BJ (cell line): ENCODE data around the gene F5. TPM values are rescaled to one million over a fixed set of nuclear protein-coding genes. Genes with fewer than 3 reads are reported as not detected.

Experiments used
- CTCF ChIA-PET: fragments of 350-600 bp; formaldehyde crosslinking; extraction: SDS; loops from one replicate; lab custom pipeline; 2021; ENCODE audit warnings: antibody characterized with exemption, inconsistent platforms; lab: Yijun Ruan, JAX
- POLR2A ChIA-PET: fragments of 300-600 bp; sonication (Branson Sonifier 250); formaldehyde crosslinking; extraction: SDS; loops from one replicate; lab custom pipeline; 2021; ENCODE audit warnings: antibody characterized with exemption; lab: Charles Lee
- DNase-seq: peaks from one replicate; pipeline ENCODE4 v3.0.0-alpha.2; 2011; ENCODE audit warnings: low read depth
- H3K27me3 ChIP-seq: 2 replicates; pipeline ENCODE4 v1.6.0; 2011; ENCODE audit warnings: low read length; ENCODE audit not compliant: control insufficient read depth, insufficient read depth
- H3K36me3 ChIP-seq: 2 replicates; pipeline ENCODE4 v1.5.1; 2011; ENCODE audit warnings: low read length; ENCODE audit not compliant: control insufficient read depth, insufficient read depth
- H3K4me3 ChIP-seq: 2 replicates; pipeline ENCODE4 v1.5.1; 2011; ENCODE audit warnings: low read depth, mild to moderate bottlenecking, control low read depth, low read length
- polyA plus RNA-seq: library from polyadenylated mRNA; depleted of rRNA; stranded (reverse); fragments of >200 nt; gene quantifications from 2 replicates; pipeline ENCODE4 v1.2.3, GENCODE V29; 2011
- TF ChIP-seq, protein P1 (sequence below): IDR thresholded peaks from 2 replicates; pipeline ENCODE4 v1.5.1; 2011; ENCODE audit warnings: low read depth, mild to moderate bottlenecking, control low read depth, inconsistent platforms, low read length, moderate library complexity; ENCODE audit not compliant: insufficient read depth

The F5 gene
- polyA plus RNA-seq, 1 experiment = not detected

- Histone ChIP-seq H3K4me3 (no peak overlapping the region), H3K36me3 (no peaks in the 10 kb centered on the region), H3K27me3 (no peaks in the 10 kb centered on the region)
- no peak for DNase-seq
- ChIA-PET CTCF (interaction anchor here (0.8 kb wide), 1 partner anchor 14 kb away, joined by 3 read pairs; no protein-coding TSS in a partner anchor), POLR2A (no interaction called here)
- TF ChIP-seq, protein P1, sequence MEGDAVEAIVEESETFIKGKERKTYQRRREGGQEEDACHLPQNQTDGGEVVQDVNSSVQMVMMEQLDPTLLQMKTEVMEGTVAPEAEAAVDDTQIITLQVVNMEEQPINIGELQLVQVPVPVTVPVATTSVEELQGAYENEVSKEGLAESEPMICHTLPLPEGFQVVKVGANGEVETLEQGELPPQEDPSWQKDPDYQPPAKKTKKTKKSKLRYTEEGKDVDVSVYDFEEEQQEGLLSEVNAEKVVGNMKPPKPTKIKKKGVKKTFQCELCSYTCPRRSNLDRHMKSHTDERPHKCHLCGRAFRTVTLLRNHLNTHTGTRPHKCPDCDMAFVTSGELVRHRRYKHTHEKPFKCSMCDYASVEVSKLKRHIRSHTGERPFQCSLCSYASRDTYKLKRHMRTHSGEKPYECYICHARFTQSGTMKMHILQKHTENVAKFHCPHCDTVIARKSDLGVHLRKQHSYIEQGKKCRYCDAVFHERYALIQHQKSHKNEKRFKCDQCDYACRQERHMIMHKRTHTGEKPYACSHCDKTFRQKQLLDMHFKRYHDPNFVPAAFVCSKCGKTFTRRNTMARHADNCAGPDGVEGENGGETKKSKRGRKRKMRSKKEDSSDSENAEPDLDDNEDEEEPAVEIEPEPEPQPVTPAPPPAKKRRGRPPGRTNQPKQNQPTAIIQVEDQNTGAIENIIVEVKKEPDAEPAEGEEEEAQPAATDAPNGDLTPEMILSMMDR = no peak
Measured at GRCh38 chr1:169615803-169616202, 29.5 kb upstream of the F5 start.

GRCh38 chr1:169610858-169611257 is 24.6 kb upstream of the F5 start:
- ChIA-PET POLR2A (no interaction called here), CTCF (no interaction called here)
- TF ChIP-seq, protein P1 = no peak
- H3K36me3 ChIP-seq = no peaks in the 10 kb centered on the region
- H3K4me3 ChIP-seq = no peak overlapping the region
- H3K27me3 ChIP-seq = no peaks in the 10 kb centered on the region
- DNase-seq = no peak

DNA sequence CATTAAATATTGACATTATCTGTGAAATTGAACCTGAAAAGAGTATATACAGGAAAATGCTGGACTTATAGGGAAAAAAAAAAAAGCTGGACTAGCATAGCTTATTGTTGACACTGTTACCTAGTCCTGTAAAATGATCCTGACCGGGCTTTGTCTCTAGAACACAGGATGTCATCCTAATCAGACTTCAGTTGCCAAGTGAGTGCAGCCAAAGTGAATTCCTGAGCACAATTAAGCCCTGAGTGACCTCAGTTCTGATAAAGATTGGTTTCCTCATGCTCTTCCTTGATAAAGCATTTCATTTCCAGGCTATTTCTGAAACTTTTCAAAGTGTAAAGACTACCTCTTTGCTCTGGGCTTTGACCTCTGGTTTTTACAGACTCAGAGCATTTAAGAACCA is 23.8 kb upstream of the F5 start:
- POLR2A ChIA-PET = no interaction called here
- Histone ChIP-seq H3K4me3 (no peak overlapping the region), H3K36me3 (no peaks in the 10 kb centered on the region), H3K27me3 (no peaks in the 10 kb centered on the region)
- CTCF ChIA-PET = no interaction called here
- no peak for DNase-seq
- TF ChIP-seq, protein P1 = no peak

DNA sequence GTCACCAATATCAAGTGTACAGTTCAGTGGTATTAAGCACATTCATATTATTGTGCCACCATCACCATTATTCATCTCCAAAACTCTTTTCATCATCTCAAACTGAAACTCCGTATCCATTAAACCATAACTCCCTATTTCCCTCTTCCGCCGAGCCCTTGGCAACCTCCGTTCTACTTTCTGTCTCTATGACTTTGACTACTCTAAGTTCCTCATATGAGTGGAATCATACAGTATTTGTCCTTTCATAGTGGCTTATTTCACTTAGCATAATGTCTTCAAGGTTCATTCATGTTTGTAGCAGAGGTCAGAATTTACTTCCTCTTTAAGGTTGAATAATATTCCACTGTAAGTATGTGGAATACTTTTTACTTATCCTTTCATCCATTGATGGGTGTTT is 21.9 kb upstream of the F5 start:
- no peak for DNase-seq
- no peaks in the 10 kb centered on the region for H3K27me3 ChIP-seq
- no peak overlapping the region for H3K4me3 ChIP-seq
- H3K36me3 ChIP-seq = no peaks in the 10 kb centered on the region
- CTCF ChIA-PET = no interaction called here
- POLR2A ChIA-PET = no interaction called here
- TF ChIP-seq, protein P1 = no peak

- H3K36me3 ChIP-seq = no peaks in the 10 kb centered on the region
Measured at GRCh38 chr1:169604781-169605560, 18.7 kb upstream of the F5 start.

More at GRCh38 chr1:169604781-169605560, 18.7 kb upstream of the F5 start:
- ChIA-PET POLR2A (no interaction called here), CTCF (interaction anchor here (0.7 kb wide), 1 partner anchor 1071 kb away, joined by 3 read pairs; no protein-coding TSS in a partner anchor)
- no peak for DNase-seq
- Histone ChIP-seq H3K27me3 (no peaks in the 10 kb centered on the region), H3K4me3 (no peak overlapping the region)
- TF ChIP-seq, protein P1 = no peak
